HFFc6 (cell line): Measurements from ENCODE around the gene CUL9. TPM values are rescaled to one million over a fixed set of nuclear protein-coding genes. Genes with fewer than 3 reads are reported as not detected.
A peak's percentile ranks its signal among the peaks of the same experiment; 100 is the strongest.

ENCODE experiments used
- DNase-seq: peaks from one replicate; pipeline ENCODE4 v3.0.0-alpha.2; 2018
- H3K27ac Mint-ChIP-seq: 2 replicates; pipeline ENCODE4 v1.8.0; 2020; ENCODE audit warnings: mild to moderate bottlenecking, mixed read lengths
- H3K27me3 Mint-ChIP-seq: 2 replicates; pipeline ENCODE4 v1.8.0; 2021; ENCODE audit warnings: mild to moderate bottlenecking, moderate library complexity, mixed read lengths; ENCODE audit not compliant: insufficient read depth
- H3K36me3 Mint-ChIP-seq: 2 replicates; pipeline ENCODE4 v1.8.0; 2021; ENCODE audit warnings: low read depth, mixed read lengths
- H3K4me1 Mint-ChIP-seq: 2 replicates; pipeline ENCODE4 v1.8.0; 2020; ENCODE audit warnings: low read depth, mixed read lengths
- H3K4me3 Mint-ChIP-seq: 2 replicates; pipeline ENCODE4 v1.8.0; 2020; ENCODE audit warnings: mild to moderate bottlenecking, moderate library complexity, mixed read lengths
- H3K9me3 Mint-ChIP-seq: 2 replicates; pipeline ENCODE4 v1.8.0; 2020; ENCODE audit warnings: mild to moderate bottlenecking, mixed read lengths
- CTCF ChIP-seq: fragments of 200-600 bp; sonication (generic); IDR thresholded peaks from 2 replicates; pipeline ENCODE4 v1.5.0; 2021; ENCODE audit warnings: antibody characterized with exemption, mild to moderate bottlenecking
- total RNA-seq, 6 experiments: library from RNA; stranded (reverse); fragmentation: NEBNext Ultra II Directional; extraction: Animal tissue kit (Norgen Biotek cat#: 25700); gene quantifications; 2 replicates in 1 of 6; 3 replicates in 5 of 6; pipeline ENCODE4 v1.2.3, GENCODE V29; 2021

CUL9 gene
- total RNA-seq, 6 experiments from 2014 or later, result 15.4 to 19.9 (median 18.6) TPM

GRCh38 chr6:43180058-43180457, 1.9 kb upstream of the CUL9 start:
- no peak for TF ChIP-seq CTCF
- Mint-ChIP-seq H3K27me3 (peaks cover 2% of the 10 kb centered on the region), H3K4me3 (no peak overlapping the region), H3K36me3 (peaks cover 16% of the 10 kb centered on the region), H3K9me3 (no peaks in the 10 kb centered on the region), H3K27ac (no peak overlapping the region), H3K4me1 (peaks cover 44% of the 10 kb centered on the region)
- DNase-seq, result no peak

DNA sequence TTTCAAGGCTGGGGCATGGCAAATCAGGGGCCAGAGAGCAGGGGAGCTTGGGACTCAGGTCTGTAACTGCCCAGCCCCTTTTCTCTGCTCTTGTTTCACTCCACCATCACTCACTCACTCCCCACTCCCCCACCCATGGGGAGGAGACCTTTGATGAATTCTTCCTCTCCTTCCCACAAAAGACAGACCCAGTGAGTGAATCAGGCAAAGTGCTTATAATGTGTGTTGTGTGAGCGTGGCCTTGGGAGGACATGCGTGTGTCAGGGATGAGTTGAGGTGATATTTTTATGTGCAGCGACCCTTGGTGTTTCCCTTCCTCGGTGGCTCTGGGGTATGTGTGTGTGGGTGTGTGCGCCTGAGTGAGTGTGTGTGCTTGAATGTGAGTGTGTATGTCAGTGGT, 1.0 kb upstream of the CUL9 start:
- Mint-ChIP-seq H3K4me1 (peaks cover 35% of the 10 kb centered on the region), H3K27me3 (peaks cover 2% of the 10 kb centered on the region), H3K9me3 (no peaks in the 10 kb centered on the region), H3K36me3 (peaks cover 13% of the 10 kb centered on the region; the same call in 1 of the 2 replicates), H3K27ac (peak overlapping the region; percentile 81), H3K4me3 (peak overlapping the region; percentile 91)
- no peak for TF ChIP-seq CTCF
- DNase-seq, result no peak

GRCh38 chr6:43181621-43181941, 415 bp upstream of the CUL9 start:
- TF ChIP-seq CTCF, result no peak
- peaks cover 2% of the 10 kb centered on the region for H3K27me3 Mint-ChIP-seq
- H3K9me3 Mint-ChIP-seq, result no peaks in the 10 kb centered on the region
- no peak for DNase-seq
- H3K4me3 Mint-ChIP-seq, result peak overlapping the region; percentile 91
- H3K27ac Mint-ChIP-seq, result peak overlapping the region; percentile 81
- peaks cover 19% of the 10 kb centered on the region; the same call in 1 of the 2 replicates for H3K36me3 Mint-ChIP-seq
- H3K4me1 Mint-ChIP-seq, result peaks cover 33% of the 10 kb centered on the region

GRCh38 chr6:43183441-43183840, 1.4 kb downstream of the CUL9 start:
- Mint-ChIP-seq H3K4me3 (peak overlapping the region; percentile 91), H3K9me3 (no peaks in the 10 kb centered on the region), H3K4me1 (peaks cover 33% of the 10 kb centered on the region), H3K27me3 (peaks cover 2% of the 10 kb centered on the region), H3K36me3 (peaks cover 28% of the 10 kb centered on the region), H3K27ac (peak overlapping the region; percentile 61)
- no peak for DNase-seq
- TF ChIP-seq CTCF, result no peak

- H3K27me3 Mint-ChIP-seq, result peaks cover 2% of the 10 kb centered on the region
- no peak overlapping the region for H3K4me3 Mint-ChIP-seq
- 0 out of 2 replicates have a peak overlapping the region, but pooled peaks have one; percentile 19 for H3K27ac Mint-ChIP-seq
- peaks cover 33% of the 10 kb centered on the region for H3K4me1 Mint-ChIP-seq
- H3K36me3 Mint-ChIP-seq, result peaks cover 25% of the 10 kb centered on the region
- no peaks in the 10 kb centered on the region for H3K9me3 Mint-ChIP-seq
- no peak for TF ChIP-seq CTCF
- no peak for DNase-seq
Measured at GRCh38 chr6:43184268-43184985, 2.4 kb downstream of the CUL9 start.
